ENCODE measurements around the gene UBE2C. TPM values are rescaled to one million over a fixed set of nuclear protein-coding genes. Genes with fewer than 3 reads are reported as not detected.

Gene UBE2C
- total and polyA plus RNA-seq, 2 of the 8 experiments (the other 6 are each of a cell fraction or from before 2014, with no cell fraction given) = 243 to 326 TPM

DNA sequence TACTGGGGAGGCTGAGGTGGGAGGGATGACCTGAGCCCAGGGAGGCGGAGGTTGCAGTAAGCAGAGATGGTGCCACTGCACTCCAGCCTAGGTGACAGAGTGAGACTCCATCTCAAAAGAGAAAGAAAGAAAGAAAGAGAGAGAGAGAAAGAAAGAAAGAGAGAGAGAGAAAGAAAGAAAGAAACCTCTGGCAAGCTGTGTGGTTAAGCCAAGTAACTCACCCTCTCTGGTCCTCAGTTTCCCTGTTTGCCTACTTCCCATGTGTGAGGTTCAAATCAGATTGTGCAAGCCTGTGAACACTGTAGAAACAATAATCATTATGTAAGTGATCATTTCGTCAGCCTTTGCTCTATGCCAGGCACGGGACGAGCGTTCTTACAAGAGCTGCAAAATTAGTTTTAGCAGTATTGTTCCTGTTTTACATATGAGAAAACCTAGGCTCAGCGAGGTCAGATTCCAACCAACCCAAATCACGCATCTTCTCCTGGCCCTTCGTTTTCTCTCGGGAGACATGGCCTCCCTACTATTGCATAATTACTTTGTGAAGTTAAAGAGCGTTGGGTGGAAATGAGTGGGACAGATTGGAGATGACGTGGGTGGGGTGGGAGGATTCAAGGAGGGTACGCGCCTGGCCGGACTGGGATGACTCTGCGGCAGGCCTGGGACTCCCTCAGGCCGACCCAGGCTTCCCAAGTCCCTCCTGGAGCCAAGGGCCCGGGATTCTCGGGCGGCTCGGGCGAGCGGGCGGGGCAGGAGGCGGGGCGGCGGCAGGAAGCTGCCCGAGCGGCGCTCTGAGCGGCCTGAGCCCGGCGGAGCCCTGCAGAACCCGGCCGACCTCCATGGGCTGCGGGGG, 20.8 kb downstream of the UBE2C start, which contains the start of gene SNX21 (continued):
- TF ChIP-seq FOSL1 (IDR thresholded peaks at IDR 0.05; ENCODE audit: insufficient read depth, low read depth, low read length) (no peak), POLR2AphosphoS5 (IDR thresholded peaks at IDR 0.05; ENCODE audit: low read depth, low read length) (no peak; the same call in 1 of the 2 replicates), TBP (IDR thresholded peaks at IDR 0.05; ENCODE audit: low read depth, low read length) (no peak; the same call in 1 of the 2 replicates), CBX8 (IDR thresholded peaks at IDR 0.05; ENCODE audit: borderline replicate concordance, low read depth, low read length) (no peak), SAP30 (IDR thresholded peaks at IDR 0.05; ENCODE audit: insufficient read depth, insufficient replicate concordance, low read length) (no peak), RAD21 (IDR thresholded peaks at IDR 0.05 in 1 of 2, conservative IDR thresholded peaks at IDR 0.05 in 1 of 2; ENCODE audit: low read depth in 2 of 2, low read length in 2 of 2) (0 out of 4 replicates have a peak, but pooled peaks of 1 of the 2 experiments have one; percentile 4), EZH2 (IDR thresholded peaks at IDR 0.05; ENCODE audit: low read depth, low read length, severe bottlenecking) (no peak), ASH2L (IDR thresholded peaks at IDR 0.05; ENCODE audit: low read length) (no peak), SP2 (IDR thresholded peaks at IDR 0.05; ENCODE audit: low read length) (no peak), RNF2 (IDR thresholded peaks at IDR 0.05; ENCODE audit: borderline replicate concordance, low read depth, low read length, missing control alignments, poor library complexity, severe bottlenecking) (no peak), MAX (IDR thresholded peaks at IDR 0.05) (no peak), YY1 (IDR thresholded peaks at IDR 0.05; ENCODE audit: low read depth, low read length) (0 out of 2 replicates have a peak, but pooled peaks have one; percentile 28), TAF1 (IDR thresholded peaks at IDR 0.05; ENCODE audit: low read depth, low read length) (peak; percentile 56; the same call in 1 of the 2 replicates), SRF (IDR thresholded peaks at IDR 0.05; ENCODE audit: low read depth, low read length) (no peak), GTF2F1 (IDR thresholded peaks at IDR 0.05; ENCODE audit: borderline replicate concordance, low read depth, low read length) (no peak), TAF7 (optimal IDR thresholded peaks at IDR 0.05; ENCODE audit: borderline replicate concordance, low read depth, low read length) (no peak), TEAD4 (IDR thresholded peaks at IDR 0.05; ENCODE audit: low read depth, low read length) (no peak), BCL11A (IDR thresholded peaks at IDR 0.05; ENCODE audit: low read depth in 2 of 2, low read length in 2 of 2) (no peak), RBBP5 (IDR thresholded peaks at IDR 0.05; ENCODE audit: borderline replicate concordance, low read depth, low read length) (no peak), NANOG (IDR thresholded peaks at IDR 0.05; ENCODE audit: insufficient read depth, low read depth, low read length, poor library complexity, severe bottlenecking) (no peak), RFX5 (IDR thresholded peaks at IDR 0.05; ENCODE audit: borderline replicate concordance, low read depth, low read length) (no peak), BACH1 (IDR thresholded peaks at IDR 0.05; ENCODE audit: low read length) (no peak), PHF8 (conservative IDR thresholded peaks at IDR 0.05; ENCODE audit: low read depth, low read length) (no peak)

Measured in H1 (cell line).